CD4-positive, CD25-positive, alpha-beta regulatory T cell (primary cell): ENCODE data around the gene TCEAL3. TPM values are rescaled to one million over a fixed set of nuclear protein-coding genes. Genes with fewer than 3 reads are reported as not detected.

Source experiments
- ATAC-seq, 2 donors: fragments of 150-1000 bp; cut with Tn5 transposase; one replicate each; pipeline ENCODE4 v1.10.0; 2021; ENCODE audit warnings: low read depth in 2 of 2, moderate number of reproducible peaks in 2 of 2, moderate library complexity in 1 of 2
- DNase-seq, 3 donors: peaks; one replicate each; pipeline versions ENCODE4 v3.0.0 to v3.0.0-alpha.2; 2012 to 2022; ENCODE audit warnings: mixed read lengths in 1 of 3
- H3K27ac ChIP-seq: one replicate; pipeline ENCODE4 v1.7.0; 2013; ENCODE audit warnings: mild to moderate bottlenecking, low read length; ENCODE audit not compliant: insufficient read depth, poor library complexity, severe bottlenecking
- H3K27me3 ChIP-seq: one replicate; pipeline ENCODE4 v1.7.0; 2013; ENCODE audit warnings: low read length; ENCODE audit not compliant: control insufficient read depth, insufficient read depth
- H3K36me3 ChIP-seq: one replicate; pipeline ENCODE4 v1.7.0; 2013; ENCODE audit warnings: mild to moderate bottlenecking, low read length, moderate library complexity; ENCODE audit not compliant: control insufficient read depth, insufficient read depth
- H3K4me1 ChIP-seq: 2 replicates; pipeline ENCODE4 v1.7.0; 2013; ENCODE audit warnings: mild to moderate bottlenecking, low read length; ENCODE audit not compliant: insufficient read depth, control insufficient read depth, poor library complexity, severe bottlenecking
- H3K4me3 ChIP-seq: one replicate; pipeline ENCODE4 v1.7.0; 2013; ENCODE audit warnings: low read depth, mild to moderate bottlenecking, low read length, moderate library complexity
- H3K9me3 ChIP-seq, 2 experiments: 1 replicate in 1 of 2; 2 replicates in 1 of 2; pipeline ENCODE4 v1.7.0; 2013; ENCODE audit warnings: low read length in 2 of 2, mild to moderate bottlenecking in 1 of 2, moderate library complexity in 1 of 2; ENCODE audit not compliant: control insufficient read depth in 2 of 2
- H3K27ac Mint-ChIP-seq, 3 donors: one replicate each; pipeline ENCODE4 v1.8.0; 2020 to 2022; ENCODE audit warnings: mild to moderate bottlenecking in 3 of 3, mixed read lengths in 3 of 3, moderate library complexity in 2 of 3
- H3K27me3 Mint-ChIP-seq: one replicate; pipeline ENCODE4 v1.8.0; 2022; ENCODE audit warnings: mild to moderate bottlenecking, mixed read lengths
- H3K36me3 Mint-ChIP-seq: one replicate; pipeline ENCODE4 v1.8.0; 2020; ENCODE audit warnings: mixed read lengths
- H3K4me1 Mint-ChIP-seq, 4 donors: one replicate each; pipeline ENCODE4 v1.8.0; 2020 to 2022; ENCODE audit warnings: mixed read lengths in 4 of 4, mild to moderate bottlenecking in 1 of 4
- H3K4me3 Mint-ChIP-seq, 4 donors: one replicate each; pipeline ENCODE4 v1.8.0; 2020 to 2022; ENCODE audit warnings: mild to moderate bottlenecking in 4 of 4, mixed read lengths in 4 of 4, moderate library complexity in 3 of 4
- H3K9me3 Mint-ChIP-seq, 7 donors: one replicate each; pipeline ENCODE4 v1.8.0; 2020 to 2022; ENCODE audit warnings: mixed read lengths in 7 of 7, mild to moderate bottlenecking in 3 of 7, moderate library complexity in 2 of 7
- polyA plus RNA-seq, 4 donors: library from polyadenylated mRNA; unstranded; fragments of 300-500 nt; fragmentation: Illumina TruSeq; gene quantifications; one replicate each; pipeline ENCODE4 v1.2.3, GENCODE V29; 2021
- total RNA-seq: library from RNA; stranded (reverse); gene quantifications from one replicate; pipeline ENCODE4 v1.2.3, GENCODE V29; 2022

The TCEAL3 gene
- total and polyA plus RNA-seq, 5 donors from 2014 or later = 4.8 to 8.8 (median 7.0) TPM

- peak overlapping the region; percentile 60 to 80 (median 63) for H3K27ac Mint-ChIP-seq
- H3K27me3 ChIP-seq = peaks cover 3% of the 10 kb centered on the region
- H3K36me3 Mint-ChIP-seq = no peaks in the 10 kb centered on the region
- peak overlapping the region; percentile 50 to 93 (median 85) for H3K4me3 Mint-ChIP-seq
- peaks cover 0 to 12% (median 3%) of the 10 kb centered on the region in 4 donors for H3K4me1 Mint-ChIP-seq
- H3K27me3 Mint-ChIP-seq = peaks cover 12% of the 10 kb centered on the region
- H3K36me3 ChIP-seq = no peaks in the 10 kb centered on the region
- ATAC-seq (no peak), DNase-seq (no peak)
- no peaks in the 10 kb centered on the region for H3K9me3 Mint-ChIP-seq
- no peaks in the 10 kb centered on the region for H3K4me1 ChIP-seq
- no peak overlapping the region for H3K27ac ChIP-seq
- H3K4me3 ChIP-seq = no peak overlapping the region
- no peaks in the 10 kb centered on the region for H3K9me3 ChIP-seq
These were observed 672 bp downstream of the TCEAL3 start for GRCh38 chrX:103608306-103608963.

GRCh38 chrX:103610282-103610681 is 2.5 kb downstream of the TCEAL3 start:
- H3K4me1 Mint-ChIP-seq = peaks cover 0 to 12% (median 3%) of the 10 kb centered on the region in 4 donors
- peaks cover 12% of the 10 kb centered on the region for H3K27me3 Mint-ChIP-seq
- Histone ChIP-seq H3K9me3 (no peaks in the 10 kb centered on the region), H3K4me3 (no peak overlapping the region), H3K4me1 (no peaks in the 10 kb centered on the region), H3K27me3 (peaks cover 3% of the 10 kb centered on the region), H3K27ac (no peak overlapping the region), H3K36me3 (no peaks in the 10 kb centered on the region)
- H3K36me3 Mint-ChIP-seq = no peaks in the 10 kb centered on the region
- H3K4me3 Mint-ChIP-seq = peak overlapping the region in 2 of 4 donors; percentile 32 to 61
- no peaks in the 10 kb centered on the region for H3K9me3 Mint-ChIP-seq
- DNase-seq = no peak
- H3K27ac Mint-ChIP-seq = no peak overlapping the region
- no peak for ATAC-seq

DNA sequence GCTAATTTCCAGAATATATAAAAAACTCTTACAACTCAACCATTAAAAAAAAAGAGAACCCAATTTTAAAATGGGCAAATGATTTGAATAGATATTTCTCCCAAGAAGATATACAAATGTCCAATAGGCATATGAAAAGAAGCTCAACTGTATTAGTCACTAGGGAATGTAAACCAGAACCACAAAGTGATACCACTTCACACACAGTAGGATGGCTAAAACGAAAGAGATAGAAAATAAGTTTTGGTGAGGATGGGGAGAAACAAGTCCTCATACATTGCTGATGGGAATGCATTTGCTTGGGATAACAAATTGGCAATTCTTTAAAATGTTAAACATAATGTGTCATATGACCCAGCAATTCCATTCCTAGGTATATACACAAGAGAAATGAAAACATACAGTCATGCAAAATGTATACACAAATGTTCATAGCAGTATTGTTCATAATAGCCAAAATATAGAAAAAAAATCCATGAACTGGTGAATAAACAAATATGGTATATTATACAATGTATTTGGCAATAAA is 5.7 kb downstream of the TCEAL3 start:
- H3K36me3 ChIP-seq = no peaks in the 10 kb centered on the region
- Mint-ChIP-seq H3K4me3 (no peak overlapping the region), H3K9me3 (no peaks in the 10 kb centered on the region), H3K4me1 (peaks cover 0 to 4% (median 0%) of the 10 kb centered on the region in 4 donors), H3K27me3 (peaks cover 6% of the 10 kb centered on the region), H3K36me3 (no peaks in the 10 kb centered on the region), H3K27ac (no peak overlapping the region)
- H3K27ac ChIP-seq = no peak overlapping the region
- H3K4me3 ChIP-seq = no peak overlapping the region
- DNase-seq (no peak), ATAC-seq (no peak)
- no peaks in the 10 kb centered on the region for H3K9me3 ChIP-seq
- no peaks in the 10 kb centered on the region for H3K27me3 ChIP-seq
- H3K4me1 ChIP-seq = no peaks in the 10 kb centered on the region

DNA sequence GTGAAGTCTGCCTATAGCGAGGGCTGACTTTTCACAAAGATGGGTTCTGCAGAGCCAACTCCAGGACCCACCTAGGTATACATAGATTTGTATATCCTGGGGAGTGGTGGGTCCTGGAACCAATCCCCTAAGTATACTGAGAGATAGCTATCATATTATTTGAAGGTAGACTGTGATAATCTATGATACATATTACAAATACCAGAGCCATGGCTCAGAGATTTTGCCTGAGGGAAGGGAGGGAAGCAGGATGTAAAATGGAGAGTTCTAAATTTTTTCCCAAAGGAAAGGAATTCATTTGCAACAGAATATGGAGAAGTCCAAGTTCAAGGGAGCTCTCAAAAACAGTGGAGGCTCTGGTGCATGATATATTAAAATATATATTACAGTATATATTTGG is 7.2 kb downstream of the TCEAL3 start:
- Mint-ChIP-seq H3K4me1 (no peaks in the 10 kb centered on the region), H3K9me3 (no peaks in the 10 kb centered on the region), H3K27ac (no peak overlapping the region), H3K36me3 (no peaks in the 10 kb centered on the region), H3K4me3 (no peak overlapping the region), H3K27me3 (no peaks in the 10 kb centered on the region)
- no peaks in the 10 kb centered on the region for H3K9me3 ChIP-seq
- no peaks in the 10 kb centered on the region for H3K36me3 ChIP-seq
- H3K27me3 ChIP-seq = no peaks in the 10 kb centered on the region
- H3K4me3 ChIP-seq = no peak overlapping the region
- H3K27ac ChIP-seq = no peak overlapping the region
- ATAC-seq = no peak
- DNase-seq = no peak
- no peaks in the 10 kb centered on the region for H3K4me1 ChIP-seq

DNA sequence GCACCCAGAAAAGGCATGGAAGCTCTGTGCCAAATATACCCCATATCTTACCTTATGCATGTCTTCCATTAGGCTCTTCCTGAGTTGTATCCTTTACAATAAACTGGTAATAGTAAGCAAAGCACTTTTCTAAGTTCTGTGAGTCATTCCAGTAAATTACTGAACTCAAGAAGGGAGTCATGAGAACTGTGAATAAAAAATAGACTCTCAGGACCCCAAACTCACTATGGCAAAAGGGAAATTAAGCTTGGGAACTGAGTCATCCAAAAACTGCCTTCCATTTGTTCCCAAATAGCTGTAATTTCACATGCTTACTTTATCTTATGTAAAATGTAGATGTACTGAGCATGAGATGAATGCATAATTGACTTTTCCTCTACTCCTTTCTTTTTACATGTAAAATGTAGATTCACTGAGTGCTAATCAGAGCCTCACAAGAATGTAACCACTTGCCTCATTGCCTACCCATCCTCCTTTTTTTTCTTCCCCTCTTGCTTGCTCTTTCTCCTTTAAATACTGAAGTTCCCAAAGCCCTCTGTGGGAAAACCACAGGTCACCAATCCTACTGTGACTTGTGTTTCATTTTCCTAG is 8.1 kb downstream of the TCEAL3 start:
- H3K4me3 Mint-ChIP-seq = no peak overlapping the region
- Histone ChIP-seq H3K27me3 (no peaks in the 10 kb centered on the region), H3K4me1 (no peaks in the 10 kb centered on the region), H3K27ac (no peak overlapping the region), H3K9me3 (no peaks in the 10 kb centered on the region), H3K36me3 (no peaks in the 10 kb centered on the region), H3K4me3 (no peak overlapping the region)
- DNase-seq (no peak), ATAC-seq (no peak)
- H3K27ac Mint-ChIP-seq = peak overlapping the region in 1 of 3 donors; percentile 69
- no peaks in the 10 kb centered on the region for H3K4me1 Mint-ChIP-seq
- no peaks in the 10 kb centered on the region for H3K36me3 Mint-ChIP-seq
- H3K9me3 Mint-ChIP-seq = no peaks in the 10 kb centered on the region
- no peaks in the 10 kb centered on the region for H3K27me3 Mint-ChIP-seq

- H3K4me1 ChIP-seq = no peaks in the 10 kb centered on the region
- Mint-ChIP-seq H3K4me3 (no peak overlapping the region), H3K27ac (no peak overlapping the region), H3K27me3 (no peaks in the 10 kb centered on the region), H3K4me1 (no peaks in the 10 kb centered on the region), H3K9me3 (no peaks in the 10 kb centered on the region), H3K36me3 (no peaks in the 10 kb centered on the region)
- no peaks in the 10 kb centered on the region for H3K36me3 ChIP-seq
- DNase-seq (no peak), ATAC-seq (no peak)
- no peaks in the 10 kb centered on the region for H3K9me3 ChIP-seq
- H3K4me3 ChIP-seq = no peak overlapping the region
- H3K27ac ChIP-seq = no peak overlapping the region
- H3K27me3 ChIP-seq = no peaks in the 10 kb centered on the region
These were observed 9.0 kb downstream of the TCEAL3 start for GRCh38 chrX:103616676-103617186.

DNA sequence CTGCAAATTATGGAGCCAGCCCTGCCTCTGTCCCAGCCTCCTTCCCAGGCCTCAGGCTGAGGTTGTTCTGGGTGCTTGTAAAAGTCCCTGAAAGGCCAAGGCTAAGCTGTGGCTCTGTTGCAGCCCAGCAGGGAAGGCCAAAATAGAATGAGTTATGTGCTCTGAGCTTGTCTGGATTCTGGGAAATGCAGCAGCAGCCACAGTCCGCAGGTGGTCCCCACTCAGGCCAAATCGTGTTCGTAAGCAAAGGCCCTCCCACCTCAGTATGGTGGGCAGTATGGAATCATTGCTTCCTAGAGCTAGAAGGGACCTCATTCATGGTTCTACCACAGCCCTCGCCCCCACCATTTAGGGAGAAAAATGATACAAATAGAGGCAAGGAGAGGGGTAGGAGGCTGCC is 16.3 kb downstream of the TCEAL3 start:
- DNase-seq (no peak), ATAC-seq (no peak)
- Mint-ChIP-seq H3K27ac (no peak overlapping the region), H3K9me3 (no peaks in the 10 kb centered on the region), H3K4me1 (peaks cover 0 to 8% (median 3%) of the 10 kb centered on the region in 4 donors), H3K27me3 (no peaks in the 10 kb centered on the region), H3K4me3 (no peak overlapping the region), H3K36me3 (no peaks in the 10 kb centered on the region)
- Histone ChIP-seq H3K9me3 (no peaks in the 10 kb centered on the region), H3K27me3 (no peaks in the 10 kb centered on the region), H3K4me1 (no peaks in the 10 kb centered on the region), H3K27ac (no peak overlapping the region), H3K36me3 (no peaks in the 10 kb centered on the region), H3K4me3 (no peak overlapping the region)
